ENCODE results near the gene NUP93.
"Not testable (repeated sequence)": the region's sequence is repeated elsewhere in the genome, so short reads cannot be mapped to it uniquely, and the experiment has no call there.

The NUP93 gene

DNA sequence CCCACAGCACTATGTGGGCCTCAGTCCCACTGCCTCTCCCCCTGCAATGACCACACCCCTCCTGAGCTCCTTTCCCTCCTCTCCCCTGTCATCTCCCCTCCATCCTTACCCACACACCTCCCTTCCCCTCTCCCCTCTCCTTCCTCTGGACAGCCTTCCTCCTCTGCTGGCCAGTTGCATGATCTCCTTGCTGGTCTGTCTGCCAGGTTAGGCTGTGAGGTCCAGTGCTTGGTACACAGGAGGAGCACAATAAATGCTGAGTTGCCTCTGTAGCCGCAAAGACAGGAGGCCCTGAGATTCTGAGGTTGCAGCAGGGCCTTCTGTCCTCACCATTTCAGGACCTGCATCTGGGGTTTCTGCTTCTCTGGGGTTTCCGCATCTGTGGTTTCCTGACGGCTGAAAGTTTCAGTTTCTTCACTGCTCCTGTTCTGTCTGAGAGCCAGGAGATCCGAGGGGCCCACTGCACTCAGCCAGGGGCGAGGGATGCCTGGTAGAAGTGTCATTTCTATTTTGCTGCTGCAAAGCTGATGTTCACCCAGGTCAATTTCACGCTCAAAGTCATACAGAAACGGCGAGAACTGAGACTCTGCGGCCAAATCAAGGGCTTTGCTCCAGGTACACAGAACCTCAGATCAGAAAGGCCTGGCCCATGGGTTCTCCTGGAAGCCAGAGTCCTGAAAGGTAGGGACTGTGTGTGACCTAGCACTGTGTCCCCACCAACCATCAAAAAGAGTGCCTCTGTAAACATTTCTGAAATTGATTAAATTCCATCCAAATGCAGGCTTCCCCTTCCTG is 130.5 kb downstream of the NUP93 start:
- no peak overlapping the region for H3K9ac ChIP-seq (ENCODE audit: low read depth, low read length)
- H3K4me1 ChIP-seq (ENCODE audit: control insufficient read depth, insufficient read depth, low read length): no peaks in the 10 kb centered on the region
- H3K36me3 ChIP-seq (ENCODE audit: control insufficient read depth, insufficient read depth, low read length): no peaks in the 10 kb centered on the region

DNA sequence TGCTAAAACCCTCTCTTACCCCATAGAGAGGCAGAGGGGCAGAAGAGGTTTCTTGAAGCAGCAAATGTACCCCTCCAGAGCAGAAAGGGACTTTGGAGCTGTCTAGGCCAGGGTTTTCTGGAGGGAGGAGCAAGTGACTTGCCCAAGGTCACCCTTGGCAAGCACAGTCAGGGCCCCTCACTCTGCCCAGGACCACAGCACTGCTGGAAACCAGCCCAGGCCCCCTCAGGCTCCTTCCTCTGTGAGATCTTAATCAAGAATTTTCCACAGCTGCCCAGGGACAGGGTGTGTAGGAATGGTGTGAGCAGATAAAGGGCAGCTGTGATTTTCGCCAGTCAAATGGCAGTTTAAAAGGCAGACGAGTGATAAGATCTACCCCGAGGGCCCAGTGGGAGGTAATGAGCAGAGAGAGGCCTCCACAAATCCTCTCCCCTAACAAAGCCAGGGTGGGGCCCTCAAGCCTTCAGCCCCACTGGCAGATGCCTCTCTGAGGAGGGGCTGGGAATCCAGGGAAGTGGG is 131.2 kb downstream of the NUP93 start:
- Histone ChIP-seq H3K4me3 (ENCODE audit: low read depth, low read length) (no peak overlapping the region), H3K36me3 (ENCODE audit: control insufficient read depth, insufficient read depth, low read length) (no peaks in the 10 kb centered on the region), H3K9me3 (ENCODE audit: control insufficient read depth, insufficient read depth, low read length) (no peaks in the 10 kb centered on the region), H3K27me3 (ENCODE audit: control insufficient read depth, insufficient read depth, low read length) (no peaks in the 10 kb centered on the region), H3K9ac (ENCODE audit: low read depth, low read length) (no peak overlapping the region), H3K4me1 (ENCODE audit: control insufficient read depth, insufficient read depth, low read length) (no peaks in the 10 kb centered on the region)

More for the DNA sequence above, 130.5 kb downstream of the NUP93 start:
- Histone ChIP-seq H3K9me3 (ENCODE audit: control insufficient read depth, insufficient read depth, low read length) (no peaks in the 10 kb centered on the region), H3K4me3 (ENCODE audit: low read depth, low read length) (no peak overlapping the region), H3K27me3 (ENCODE audit: control insufficient read depth, insufficient read depth, low read length) (no peaks in the 10 kb centered on the region)

DNA sequence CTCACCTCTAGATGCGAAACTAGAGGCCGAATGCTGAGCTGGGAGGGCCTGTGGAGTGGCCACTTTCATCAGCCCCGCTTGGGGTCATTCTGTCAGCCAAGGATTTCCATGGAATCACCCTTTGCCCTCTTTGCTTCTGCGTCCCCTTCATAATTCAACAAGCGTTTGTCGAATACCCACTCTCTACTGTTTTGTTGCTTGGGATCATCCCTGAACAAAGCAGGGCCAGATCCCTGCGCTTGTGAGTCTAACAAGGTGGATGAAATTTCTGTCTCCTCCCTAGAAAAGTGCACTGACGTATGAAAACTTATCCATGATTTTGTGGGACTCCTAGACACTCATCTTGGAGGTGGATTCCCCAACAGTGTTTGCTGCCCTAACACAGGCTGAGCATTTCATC is 131.8 kb downstream of the NUP93 start:
- no peaks in the 10 kb centered on the region for H3K36me3 ChIP-seq (ENCODE audit: control insufficient read depth, insufficient read depth, low read length)
- no peaks in the 10 kb centered on the region for H3K27me3 ChIP-seq (ENCODE audit: control insufficient read depth, insufficient read depth, low read length)
- H3K4me1 ChIP-seq (ENCODE audit: control insufficient read depth, insufficient read depth, low read length): no peaks in the 10 kb centered on the region
- H3K4me3 ChIP-seq (ENCODE audit: low read depth, low read length): no peak overlapping the region
- no peak overlapping the region for H3K9ac ChIP-seq (ENCODE audit: low read depth, low read length)
- no peaks in the 10 kb centered on the region for H3K9me3 ChIP-seq (ENCODE audit: control insufficient read depth, insufficient read depth, low read length)

GRCh38 chr16:56862776-56863175 is 132.8 kb downstream of the NUP93 start:
- Histone ChIP-seq H3K36me3 (ENCODE audit: control insufficient read depth, insufficient read depth, low read length) (no peaks in the 10 kb centered on the region), H3K27me3 (ENCODE audit: control insufficient read depth, insufficient read depth, low read length) (no peaks in the 10 kb centered on the region), H3K9ac (ENCODE audit: low read depth, low read length) (no peak overlapping the region), H3K9me3 (ENCODE audit: control insufficient read depth, insufficient read depth, low read length) (no peaks in the 10 kb centered on the region), H3K4me1 (ENCODE audit: control insufficient read depth, insufficient read depth, low read length) (no peaks in the 10 kb centered on the region), H3K4me3 (ENCODE audit: low read depth, low read length) (no peak overlapping the region)

GRCh38 chr16:56864960-56865359 is 135.0 kb downstream of the NUP93 start, which contains the start of gene SLC12A3:
Gene SLC12A3, plus strand, starts transcription at chr16:56865207. Its CDS starts 29 bp downstream, at chr16:56865236.
- Histone ChIP-seq H3K4me3 (ENCODE audit: low read depth, low read length) (no peak within 1 kb of the TSS), H3K9me3 (ENCODE audit: control insufficient read depth, insufficient read depth, low read length) (no peaks in the 10 kb centered on the region), H3K27me3 (ENCODE audit: control insufficient read depth, insufficient read depth, low read length) (no peaks in the 10 kb centered on the region), H3K9ac (ENCODE audit: low read depth, low read length) (no peak within 1 kb of the TSS), H3K36me3 (ENCODE audit: control insufficient read depth, insufficient read depth, low read length) (no peaks in the 10 kb centered on the region), H3K4me1 (ENCODE audit: control insufficient read depth, insufficient read depth, low read length) (no peaks in the 10 kb centered on the region)

GRCh38 chr16:56865394-56866062 is 135.6 kb downstream of the NUP93 start:
- Histone ChIP-seq H3K36me3 (ENCODE audit: control insufficient read depth, insufficient read depth, low read length) (no peaks in the 10 kb centered on the region), H3K9me3 (ENCODE audit: control insufficient read depth, insufficient read depth, low read length) (no peaks in the 10 kb centered on the region), H3K4me3 (ENCODE audit: low read depth, low read length) (no peak overlapping the region), H3K27me3 (ENCODE audit: control insufficient read depth, insufficient read depth, low read length) (no peaks in the 10 kb centered on the region), H3K4me1 (ENCODE audit: control insufficient read depth, insufficient read depth, low read length) (no peaks in the 10 kb centered on the region), H3K9ac (ENCODE audit: low read depth, low read length) (no peak overlapping the region)

DNA sequence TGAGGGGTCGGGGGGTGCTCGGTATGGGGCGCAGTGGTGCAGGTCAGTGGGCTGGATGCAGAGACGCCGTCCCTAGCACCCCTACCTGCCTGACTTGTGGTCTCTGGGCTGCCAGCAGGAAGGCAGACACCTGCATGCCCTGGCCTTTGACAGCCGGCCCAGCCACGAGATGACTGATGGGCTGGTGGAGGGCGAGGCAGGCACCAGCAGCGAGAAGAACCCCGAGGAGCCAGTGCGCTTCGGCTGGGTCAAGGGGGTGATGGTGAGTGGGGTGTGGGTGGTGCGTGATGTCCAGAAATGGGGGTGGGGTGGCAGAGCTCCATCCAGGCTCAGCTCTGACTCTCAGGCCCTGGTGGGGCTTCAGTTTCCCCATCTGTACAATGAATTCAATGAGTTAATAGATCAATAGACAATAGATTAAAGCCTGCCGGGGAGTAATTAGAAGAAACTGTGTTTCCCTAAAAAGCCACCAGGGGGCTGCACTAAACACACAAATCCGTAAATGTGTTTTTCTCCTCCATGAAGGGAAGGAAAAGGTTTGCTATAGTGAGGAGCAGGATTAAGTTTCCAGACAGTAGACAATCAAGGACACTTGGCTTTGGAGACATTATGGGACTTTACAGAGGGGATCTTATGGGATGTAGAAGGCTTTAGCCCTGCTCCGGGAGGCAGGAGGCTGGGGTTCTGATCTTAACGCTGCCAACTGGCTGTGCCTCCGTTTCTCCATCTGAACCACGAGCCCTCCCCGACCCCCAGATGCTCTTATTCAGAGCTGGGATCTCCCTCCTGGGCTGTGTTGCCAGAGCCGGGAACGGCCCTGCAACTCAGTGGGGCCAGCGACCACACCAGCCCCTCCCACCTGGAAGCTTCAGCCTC is 137.3 kb downstream of the NUP93 start:
- Histone ChIP-seq H3K27me3 (ENCODE audit: control insufficient read depth, insufficient read depth, low read length) (no peaks in the 10 kb centered on the region), H3K9ac (ENCODE audit: low read depth, low read length) (no peak overlapping the region)

GRCh38 chr16:56868175-56868574 is 138.2 kb downstream of the NUP93 start:
- Histone ChIP-seq H3K27me3 (ENCODE audit: control insufficient read depth, insufficient read depth, low read length) (no peaks in the 10 kb centered on the region), H3K9me3 (ENCODE audit: control insufficient read depth, insufficient read depth, low read length) (no peaks in the 10 kb centered on the region), H3K9ac (ENCODE audit: low read depth, low read length) (no peak overlapping the region), H3K4me3 (ENCODE audit: low read depth, low read length) (no peak overlapping the region), H3K4me1 (ENCODE audit: control insufficient read depth, insufficient read depth, low read length) (no peaks in the 10 kb centered on the region), H3K36me3 (ENCODE audit: control insufficient read depth, insufficient read depth, low read length) (no peaks in the 10 kb centered on the region)

More for the DNA sequence above, 137.3 kb downstream of the NUP93 start:
- Histone ChIP-seq H3K4me3 (ENCODE audit: low read depth, low read length) (no peak overlapping the region), H3K4me1 (ENCODE audit: control insufficient read depth, insufficient read depth, low read length) (no peaks in the 10 kb centered on the region), H3K9me3 (ENCODE audit: control insufficient read depth, insufficient read depth, low read length) (no peaks in the 10 kb centered on the region), H3K36me3 (ENCODE audit: control insufficient read depth, insufficient read depth, low read length) (no peaks in the 10 kb centered on the region)

DNA sequence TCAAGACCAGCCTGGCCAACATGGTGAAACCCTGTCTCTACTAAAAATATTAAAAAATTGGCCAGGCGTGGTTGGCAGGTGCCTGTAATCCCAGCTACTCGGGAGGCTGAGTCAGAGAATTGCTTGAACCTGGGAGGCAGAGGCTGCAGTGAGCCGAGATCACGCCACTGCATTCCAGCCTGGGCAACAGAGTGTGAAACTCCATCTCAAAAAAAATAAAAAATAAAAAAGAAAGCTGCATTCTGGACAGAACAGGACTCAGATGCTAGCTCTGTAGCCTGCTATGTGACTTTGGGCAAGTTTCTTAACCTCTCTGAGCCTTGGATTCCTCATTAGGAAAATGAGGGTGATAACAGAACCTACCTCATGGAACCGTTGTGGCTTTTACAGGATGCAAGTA is 138.8 kb downstream of the NUP93 start:
- H3K4me3 ChIP-seq (ENCODE audit: low read depth, low read length); H3K9ac ChIP-seq (ENCODE audit: low read depth, low read length); H3K27me3 ChIP-seq (ENCODE audit: control insufficient read depth, insufficient read depth, low read length); H3K4me1 ChIP-seq (ENCODE audit: control insufficient read depth, insufficient read depth, low read length); H3K9me3 ChIP-seq (ENCODE audit: control insufficient read depth, insufficient read depth, low read length); H3K36me3 ChIP-seq (ENCODE audit: control insufficient read depth, insufficient read depth, low read length): not testable (repeated sequence)

DNA sequence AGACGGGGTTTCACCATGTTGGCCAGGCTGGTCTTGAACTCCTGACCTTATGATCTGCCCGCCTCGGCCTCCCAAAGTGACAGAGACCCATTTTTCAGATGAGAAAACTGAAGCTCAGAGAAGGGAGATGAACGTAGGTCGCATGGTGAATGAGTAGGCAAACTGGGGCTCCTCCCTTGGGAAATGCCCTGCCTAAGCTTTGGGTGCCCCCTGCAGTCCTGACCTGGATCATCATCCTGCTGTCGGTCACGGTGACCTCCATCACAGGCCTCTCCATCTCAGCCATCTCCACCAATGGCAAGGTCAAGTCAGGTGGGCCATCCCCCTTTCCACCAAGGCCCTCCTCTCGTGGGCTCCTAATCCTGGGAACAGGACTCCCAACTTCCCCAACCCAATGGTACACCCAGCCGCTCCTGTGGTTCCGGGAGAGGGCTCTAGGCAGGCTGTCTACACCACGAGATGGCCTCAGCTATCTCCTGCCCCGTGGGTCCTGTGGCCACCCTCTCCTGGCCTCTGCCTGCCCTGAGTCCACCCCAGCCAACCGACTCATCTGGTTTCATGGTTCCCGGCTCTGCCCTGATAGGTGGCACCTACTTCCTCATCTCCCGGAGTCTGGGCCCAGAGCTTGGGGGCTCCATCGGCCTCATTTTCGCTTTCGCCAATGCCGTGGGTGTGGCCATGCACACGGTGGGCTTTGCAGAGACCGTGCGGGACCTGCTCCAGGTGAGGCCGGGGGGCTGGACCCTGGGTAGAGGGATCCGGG is 139.8 kb downstream of the NUP93 start:
- H3K4me1 ChIP-seq (ENCODE audit: control insufficient read depth, insufficient read depth, low read length): no peaks in the 10 kb centered on the region
- H3K9me3 ChIP-seq (ENCODE audit: control insufficient read depth, insufficient read depth, low read length): no peaks in the 10 kb centered on the region
- no peak overlapping the region for H3K4me3 ChIP-seq (ENCODE audit: low read depth, low read length)
- H3K36me3 ChIP-seq (ENCODE audit: control insufficient read depth, insufficient read depth, low read length): no peaks in the 10 kb centered on the region
- no peak overlapping the region for H3K9ac ChIP-seq (ENCODE audit: low read depth, low read length)
- no peaks in the 10 kb centered on the region for H3K27me3 ChIP-seq (ENCODE audit: control insufficient read depth, insufficient read depth, low read length)

Data from iPS-15b (cell line).